T47D (cell line): ENCODE results near the gene STX8.
"Not testable (repeated sequence)": the region's sequence is repeated elsewhere in the genome, so short reads cannot be mapped to it uniquely, and the experiment has no call there.

Source experiments
- DNase-seq, 2 experiments: peaks; one replicate each; pipeline versions ENCODE4 v3.0.0 to v3.0.0-alpha.2; 2011 to 2012; ENCODE audit warnings: low read depth in 1 of 2, low spot score in 1 of 2
- JUND ChIP-seq: IDR thresholded peaks from 2 replicates; pipeline ENCODE4 v1.6.1; 2012; ENCODE audit warnings: low read depth
- in situ Hi-C: cut with HindIII; loops from 2 replicates; pipeline ENCODE4 v1.10.0; 2016; ENCODE audit warnings: low sequenced_read_pairs, low pct_unique_long_range_greater_than_20kb

Gene STX8

DNA sequence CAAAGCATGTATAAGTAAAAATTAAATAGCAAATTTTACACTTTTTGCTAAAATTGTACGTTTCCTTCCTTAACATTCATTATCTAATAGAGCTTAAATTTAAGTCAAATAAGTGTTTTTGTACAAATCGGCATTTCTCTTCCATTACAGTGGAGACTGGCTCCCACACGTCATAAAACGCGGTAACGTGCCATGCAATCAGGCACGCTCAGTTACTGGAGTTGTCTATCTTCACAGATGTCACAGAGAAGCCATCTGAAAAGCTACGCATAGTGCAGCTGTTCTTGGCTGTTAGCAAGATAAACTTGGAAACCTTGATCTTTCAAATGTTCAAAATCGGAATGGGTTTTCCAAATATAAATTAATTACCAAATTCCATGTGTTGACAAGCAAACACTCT, 165.3 kb downstream of the STX8 start:
- no peak for DNase-seq
- no peak for TF ChIP-seq JUND
- in situ Hi-C loops: no loop called here

DNA sequence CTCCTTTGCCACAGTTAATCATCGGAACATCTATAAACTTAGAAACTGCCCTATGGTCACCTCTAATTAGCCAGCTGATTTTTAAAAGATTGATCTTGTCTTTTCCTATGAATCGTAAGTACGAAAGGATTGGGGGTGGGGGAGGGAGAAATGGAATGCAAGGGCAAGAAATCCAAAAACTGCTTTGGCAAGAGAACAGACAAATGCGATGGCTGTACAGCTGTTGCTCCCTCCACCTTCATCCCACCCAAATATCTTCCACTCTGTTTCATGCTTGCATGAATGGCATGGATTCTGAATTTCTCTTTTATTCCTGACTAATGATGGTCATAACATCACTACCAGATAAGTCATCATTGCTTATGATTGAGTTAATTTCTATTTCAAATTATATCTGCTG, 165.7 kb downstream of the STX8 start:
- TF ChIP-seq JUND: no peak
- in situ Hi-C loops: no loop called here
- no peak for DNase-seq

DNA sequence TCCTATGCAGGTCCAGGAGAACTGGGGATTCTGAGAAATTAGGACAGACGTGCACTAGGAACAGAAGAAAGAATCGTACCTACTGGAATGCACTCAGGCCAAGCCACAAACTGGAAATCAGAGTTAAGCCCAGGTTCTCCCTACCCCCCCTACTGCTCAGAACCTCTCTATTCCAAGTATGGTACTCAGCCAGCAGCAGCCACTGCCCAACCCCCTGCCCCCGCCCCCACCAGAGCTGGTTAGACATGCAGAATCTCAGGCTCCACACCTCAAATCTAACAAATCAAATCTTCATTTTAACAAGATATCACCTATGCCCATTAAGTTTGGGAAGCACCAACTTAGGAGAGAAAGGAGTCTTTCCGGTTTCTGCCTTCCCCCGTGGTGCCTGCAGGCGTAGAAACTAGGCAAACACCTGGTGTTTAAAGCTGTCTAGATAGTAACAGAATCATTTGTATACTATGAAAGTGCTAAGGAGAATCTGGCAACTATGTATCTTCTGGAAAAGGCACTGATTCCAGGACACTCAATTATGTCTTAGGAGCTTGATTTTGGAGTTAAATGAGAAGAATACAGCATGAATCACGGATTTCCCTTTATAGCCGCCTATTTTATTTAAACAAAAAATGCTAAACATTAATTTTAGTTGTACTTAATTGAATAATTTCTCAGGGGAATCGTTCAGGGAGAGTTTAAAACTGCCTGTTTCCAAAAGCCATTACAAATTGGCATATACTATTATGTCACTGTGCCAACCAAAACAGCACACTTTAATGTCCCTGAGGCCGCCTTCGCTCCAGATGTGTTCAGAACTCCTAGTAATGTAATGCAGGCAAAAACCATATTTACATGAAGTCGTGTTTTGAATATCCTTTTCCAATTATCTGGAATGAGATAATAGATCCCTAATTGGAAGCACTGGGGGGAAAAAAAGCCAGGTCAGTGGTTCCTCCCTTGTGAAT, 166.5 kb downstream of the STX8 start:
- peak; percentile 18 to 63 for DNase-seq
- TF ChIP-seq JUND: no peak
- in situ Hi-C loops: no loop called here

DNA sequence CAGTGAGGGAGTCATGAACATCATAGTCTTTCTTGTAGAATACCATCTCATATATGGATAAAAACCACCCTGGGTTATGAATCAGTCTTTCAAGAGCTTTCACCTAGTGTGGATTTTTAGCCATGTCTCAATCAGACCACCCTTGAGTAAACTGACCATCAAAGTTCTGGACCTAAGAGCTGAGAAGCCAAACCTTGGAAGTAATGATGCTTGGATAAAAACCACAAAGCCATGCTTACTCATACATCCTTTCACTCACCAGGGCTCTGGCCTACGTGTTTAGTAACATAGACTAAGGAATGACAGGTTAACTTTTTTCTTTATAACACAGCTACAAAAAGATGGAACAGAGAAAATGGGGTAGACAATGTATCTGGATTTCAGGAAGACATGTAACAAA, 167.2 kb downstream of the STX8 start:
- DNase-seq: no peak
- in situ Hi-C loops: no loop called here
- no peak for TF ChIP-seq JUND

DNA sequence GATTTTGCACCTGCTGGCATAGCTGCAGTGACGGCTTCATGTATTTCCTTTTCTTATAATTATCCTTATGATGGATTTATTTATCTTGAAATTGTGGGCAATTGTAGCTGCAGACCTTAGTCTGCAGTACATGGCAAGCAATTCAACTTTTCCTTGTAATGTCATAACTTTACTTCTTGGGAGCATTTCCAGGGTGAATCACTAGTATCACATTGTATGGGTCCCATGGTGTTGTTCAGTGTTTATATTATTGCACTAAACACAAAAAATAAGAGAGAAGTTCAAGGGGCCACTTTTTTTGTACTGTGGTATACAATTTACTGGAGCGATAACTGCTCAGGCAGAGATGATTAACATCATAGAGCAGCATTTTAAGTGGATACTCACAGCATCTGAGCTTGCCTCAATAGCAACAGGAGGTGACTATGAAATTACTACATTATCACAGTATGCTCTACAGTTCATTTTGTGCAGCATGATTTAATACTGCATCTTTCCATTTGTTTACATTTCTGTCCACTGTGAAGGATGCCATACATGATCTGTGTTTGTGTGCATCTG, 169.5 kb downstream of the STX8 start:
- in situ Hi-C loops: no loop called here
- no peak for TF ChIP-seq JUND
- DNase-seq: no peak

DNA sequence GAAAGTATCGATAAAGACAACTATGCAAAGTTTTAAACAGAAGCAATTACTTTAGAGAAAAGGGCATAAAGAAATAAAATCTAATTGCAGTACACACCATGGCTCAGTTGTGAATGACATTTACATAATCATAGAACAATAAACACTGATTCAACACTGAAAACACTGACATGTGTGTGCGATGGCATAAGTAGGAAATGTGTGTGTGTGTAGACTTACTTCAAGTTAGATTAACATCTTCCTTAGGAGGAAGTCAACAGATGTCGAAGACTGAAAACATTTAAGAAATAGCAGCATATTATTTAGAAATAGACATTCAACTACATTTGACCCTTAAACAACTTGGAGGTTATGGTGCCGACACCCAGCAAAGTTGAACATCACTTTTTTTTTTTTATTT, 172.4 kb downstream of the STX8 start:
- DNase-seq: no peak
- in situ Hi-C loops: no loop called here
- no peak for TF ChIP-seq JUND

DNA sequence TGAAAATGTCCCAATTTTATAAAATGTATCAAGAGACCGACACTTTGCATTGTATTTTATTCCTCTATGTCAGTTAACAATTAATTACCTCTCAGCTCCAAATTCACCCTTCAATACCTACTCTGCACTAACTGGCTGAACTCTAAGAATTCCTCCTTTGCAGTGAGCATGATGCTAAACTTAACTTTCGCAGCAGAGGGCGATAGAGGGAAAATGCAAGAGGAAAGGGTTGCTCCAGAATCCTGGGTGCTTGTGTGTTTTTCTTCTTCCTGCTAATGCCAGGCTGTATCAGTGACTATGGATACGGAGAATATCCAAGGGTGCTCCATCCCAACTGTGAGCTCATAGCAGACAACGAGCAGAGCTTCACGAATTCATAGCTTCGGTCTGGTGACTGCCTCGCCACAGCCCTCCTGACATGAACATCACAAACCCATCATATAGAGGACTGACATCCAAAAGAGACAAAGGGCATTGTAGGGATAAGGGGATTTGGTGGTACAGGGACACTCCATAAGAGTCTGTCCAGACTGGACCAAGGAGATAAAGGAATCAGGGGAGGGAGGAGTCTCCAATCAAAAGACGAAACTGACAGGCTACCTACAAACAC, 172.9 kb downstream of the STX8 start:
- TF ChIP-seq JUND: no peak
- in situ Hi-C loops: no loop called here
- peak in 1 of 2 experiments; percentile 75 for DNase-seq

DNA sequence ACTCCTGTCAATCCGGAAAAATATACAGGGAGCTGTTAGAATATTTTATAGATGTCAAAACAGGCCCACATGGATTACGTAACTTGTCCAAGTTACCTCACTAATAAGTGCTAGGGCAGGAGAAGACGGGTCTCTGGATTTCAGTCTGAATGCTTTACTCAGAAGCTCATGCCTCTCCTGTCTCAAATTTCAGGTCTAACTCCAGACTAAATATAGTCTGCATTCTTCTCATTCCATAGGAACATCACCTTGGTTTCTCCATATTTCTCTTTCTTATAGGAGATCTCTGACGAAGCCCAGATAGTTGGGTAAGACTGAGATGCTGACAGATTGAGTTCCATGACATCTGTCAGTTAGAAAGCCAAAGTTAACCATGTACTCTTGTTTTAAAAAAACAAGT, 174.2 kb downstream of the STX8 start:
- in situ Hi-C loops: no loop called here
- TF ChIP-seq JUND: no peak
- peak; percentile 20 to 68 for DNase-seq

DNA sequence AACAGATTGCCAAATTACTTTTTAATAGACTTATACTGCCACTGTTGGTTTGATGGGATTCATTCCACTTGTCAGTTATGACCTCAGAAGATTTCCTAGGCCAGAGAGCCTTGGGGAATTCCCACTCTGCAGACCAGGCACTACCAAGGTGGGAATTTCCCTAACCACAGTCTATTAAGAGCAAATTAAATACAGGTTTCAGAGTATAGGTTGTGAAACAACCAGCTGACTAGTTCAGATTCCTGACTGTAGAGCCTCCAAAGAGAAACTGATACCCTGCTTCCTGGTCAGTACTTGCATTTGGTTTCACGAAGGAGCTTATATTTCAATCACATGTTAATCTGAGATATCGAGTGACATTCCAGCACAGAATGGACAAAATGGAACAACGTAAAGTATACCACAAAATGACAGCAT, 186.5 kb downstream of the STX8 start:
- no peak for TF ChIP-seq JUND
- DNase-seq: no peak
- in situ Hi-C loops: no loop called here

DNA sequence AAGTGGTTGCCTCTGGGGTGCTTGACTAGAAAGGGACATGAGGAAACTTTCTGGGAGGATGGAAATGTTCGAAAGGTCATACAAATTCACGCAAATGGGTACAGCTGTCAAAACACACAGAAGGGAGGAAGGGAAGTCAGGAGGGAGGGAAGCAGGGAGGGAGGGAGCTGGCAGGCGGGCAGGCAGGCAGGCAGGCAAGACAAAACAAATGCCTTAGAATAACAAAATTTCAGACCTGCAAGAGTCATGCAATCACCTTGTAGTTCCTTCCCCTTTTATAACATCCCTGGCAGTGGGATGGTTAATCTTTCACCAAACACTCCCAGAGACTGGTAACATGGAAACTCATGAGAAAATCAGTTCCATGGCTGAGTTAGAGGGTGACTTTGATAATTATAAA, 189.2 kb downstream of the STX8 start:
- in situ Hi-C loops: no loop called here
- DNase-seq: no peak
- no peak for TF ChIP-seq JUND

DNA sequence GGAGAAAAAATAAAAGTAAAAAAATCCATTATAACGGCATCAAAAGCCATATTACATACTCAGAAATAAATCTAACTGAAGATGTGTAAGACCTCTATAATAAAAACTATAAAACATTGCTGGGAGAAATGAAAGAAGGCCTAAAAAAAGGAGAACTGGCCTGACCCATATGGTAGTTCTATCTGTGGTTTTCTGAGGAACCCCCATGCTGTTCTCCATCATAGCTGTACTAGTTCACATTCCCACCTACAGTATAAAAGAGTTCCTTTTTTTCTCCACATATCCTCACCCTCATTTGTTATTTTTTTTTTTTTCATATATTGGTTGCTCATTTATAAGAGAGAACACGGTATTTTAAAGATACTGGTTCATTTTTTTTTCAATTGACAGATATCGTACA, 191.8 kb downstream of the STX8 start:
- in situ Hi-C loops: no loop called here
- no peak for DNase-seq
- no peak for TF ChIP-seq JUND

DNA sequence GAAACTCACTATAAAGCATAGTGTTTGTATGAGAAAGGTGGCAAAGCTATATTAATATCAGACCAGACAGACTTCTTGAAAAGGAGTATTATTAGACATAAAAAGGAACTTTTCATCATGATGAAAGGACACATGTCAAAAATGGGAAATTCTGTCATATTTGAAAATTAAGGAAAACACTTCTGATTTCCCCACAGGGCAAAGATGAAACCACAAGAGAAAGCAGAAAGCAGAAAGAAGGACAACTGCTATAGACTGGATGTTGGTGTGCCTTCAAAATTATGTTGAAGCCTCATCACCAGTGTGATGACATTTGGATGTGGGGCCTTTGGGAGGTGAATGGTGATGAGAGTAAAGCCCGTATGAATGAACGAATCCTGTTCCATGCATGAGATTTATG, 193.0 kb downstream of the STX8 start:
- no peak for DNase-seq
- TF ChIP-seq JUND: no peak
- in situ Hi-C loops: no loop called here

DNA sequence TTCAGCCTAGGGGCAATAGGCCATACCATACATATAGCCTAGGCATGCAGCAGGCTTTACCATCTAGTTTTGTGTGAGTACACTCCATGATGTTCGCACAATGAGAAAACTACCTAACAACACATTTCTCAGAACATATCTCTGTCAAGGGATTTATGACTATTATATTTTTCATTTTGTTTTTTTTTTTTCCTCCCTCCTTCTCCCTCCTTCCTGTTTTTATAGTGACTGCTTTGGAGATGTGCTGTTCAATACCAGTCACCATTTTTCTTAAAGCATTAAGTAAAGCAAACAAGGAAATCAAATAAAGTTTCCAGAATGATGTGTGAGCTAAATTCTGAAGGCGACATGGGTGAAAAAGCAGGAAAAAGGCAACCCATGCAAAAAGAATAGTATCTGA, 194.6 kb downstream of the STX8 start:
- TF ChIP-seq JUND: no peak
- DNase-seq: no peak
- in situ Hi-C loops: no loop called here

DNA sequence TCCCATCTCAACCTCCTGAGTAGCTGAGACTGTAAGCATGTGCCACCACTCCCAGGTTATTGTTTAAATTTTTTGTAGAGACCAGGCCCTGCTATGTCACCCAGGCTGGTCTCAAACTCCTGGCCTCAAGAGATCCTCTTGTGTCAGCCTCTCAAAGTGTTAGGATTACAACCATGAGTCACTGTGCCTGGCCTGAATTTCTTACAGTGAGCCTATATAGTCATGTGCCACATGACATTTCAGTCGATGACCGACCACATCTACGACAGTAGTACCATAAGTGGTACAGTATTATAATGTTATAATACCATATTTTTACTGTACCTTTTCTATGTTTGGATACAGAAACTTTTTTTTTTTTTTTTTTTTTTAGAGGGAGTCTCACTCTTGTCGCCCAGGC, 195.3 kb downstream of the STX8 start:
- in situ Hi-C loops: no loop called here
- DNase-seq: no peak
- TF ChIP-seq JUND: no peak

DNA sequence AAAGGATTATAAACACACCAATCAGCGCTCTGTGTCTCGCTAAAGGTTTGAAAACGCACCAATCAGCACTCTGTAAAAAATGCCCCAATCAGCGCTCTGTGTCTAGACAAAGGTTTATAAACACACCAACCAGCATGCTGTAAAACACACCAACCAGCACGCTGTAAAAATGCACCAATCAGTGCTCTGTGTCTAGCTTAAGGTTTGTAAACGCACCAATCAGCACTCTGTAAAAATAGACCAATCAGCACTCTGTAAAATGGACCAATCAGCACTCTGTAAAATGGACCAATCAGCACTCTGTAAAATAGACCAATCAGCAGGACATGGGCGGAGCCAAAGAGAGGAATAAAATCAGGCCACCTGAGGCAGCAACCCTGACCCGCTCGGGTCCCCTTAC, 199.4 kb downstream of the STX8 start:
- in situ Hi-C loops: not testable (repeated sequence)

More for the DNA sequence above, 199.4 kb downstream of the STX8 start:
- not testable (repeated sequence) for DNase-seq
